Endothelial cell of umbilical vein (primary cell): ENCODE data around the gene ABCA1. TPM values are rescaled to one million over a fixed set of nuclear protein-coding genes. Genes with fewer than 3 reads are reported as not detected.

Experiments used
- BruUV-seq: library from RNA; stranded (reverse); fragments of 400-500 nt; replicated peaks from 2 replicates; lab custom pipeline; 2021; lab: Mats Ljungman, UMichigan
- CTCF ChIA-PET: fragments of 300-600, 350-600 bp; sonication (Branson Sonifier 250); formaldehyde crosslinking; loops from one replicate; lab custom pipeline; 2021; ENCODE audit warnings: antibody characterized with exemption, inconsistent platforms; lab: Charles Lee
- POLR2A ChIA-PET: fragments of 300-600, 350-600 bp; sonication (Branson Sonifier 250); formaldehyde crosslinking; loops from one replicate; lab custom pipeline; 2021; ENCODE audit warnings: antibody characterized with exemption, inconsistent platforms; lab: Charles Lee
- DNase-seq: peaks from one replicate; pipeline ENCODE4 v3.0.0-alpha.2; 2011; ENCODE audit warnings: low read depth, low spot score
- FAIRE-seq: peaks from 2 replicates; lab custom pipeline; 2011; peaks lifted over from hg19 to GRCh38; lab: Jason Lieb, UNC
- H2AFZ ChIP-seq: 2 replicates; pipeline ENCODE4 v1.6.0; 2012; ENCODE audit warnings: low read depth, low read length, control low read depth, inconsistent platforms
- H3K27ac ChIP-seq: 2 replicates; pipeline ENCODE4 v1.5.1; 2011; ENCODE audit warnings: low read depth, mild to moderate bottlenecking, control low read depth, low read length, moderate library complexity; ENCODE audit not compliant: insufficient read depth
- H3K27me3 ChIP-seq, 2 experiments: 2 replicates each; pipeline versions ENCODE4 v1.6.0 to v1.6.1; 2011; ENCODE audit warnings: low read length in 2 of 2, mixed read lengths in 1 of 2; ENCODE audit not compliant: control insufficient read depth in 2 of 2, insufficient read depth in 2 of 2
- H3K36me3 ChIP-seq, 2 experiments: 2 replicates in 1 of 2; 3 replicates in 1 of 2; pipeline ENCODE4 v1.5.1; 2011; ENCODE audit warnings: low read length in 2 of 2, mild to moderate bottlenecking in 1 of 2, moderate library complexity in 1 of 2; ENCODE audit not compliant: control insufficient read depth in 2 of 2, insufficient read depth in 2 of 2; ENCODE audit errors: extremely low read depth in 1 of 2
- H3K4me1 ChIP-seq: 3 replicates; pipeline ENCODE4 v1.5.1; 2011; ENCODE audit warnings: mild to moderate bottlenecking, low read length; ENCODE audit not compliant: control insufficient read depth, insufficient read depth; ENCODE audit errors: extremely low read depth
- H3K4me2 ChIP-seq: 2 replicates; pipeline ENCODE4 v1.6.1; 2011; ENCODE audit warnings: low read length, control low read depth, mixed read lengths; ENCODE audit not compliant: insufficient read depth
- H3K4me3 ChIP-seq, 3 experiments: fragments of 200-600 bp in 1 of 3; sonication (generic), shearing (Covaris generic) in 1 of 3; replicated peaks in 1 of 3; 2 replicates each; pipeline ENCODE4 v1.5.1; 2011 to 2016; ENCODE audit warnings: control low read depth in 3 of 3, low read length in 3 of 3, mild to moderate bottlenecking in 2 of 3, inconsistent platforms in 1 of 3, low read depth in 1 of 3, moderate library complexity in 1 of 3; ENCODE audit not compliant: insufficient read depth in 1 of 3
- H3K79me2 ChIP-seq: 2 replicates; pipeline ENCODE4 v1.6.0; 2012; ENCODE audit warnings: low read length, inconsistent platforms; ENCODE audit not compliant: control insufficient read depth, insufficient read depth
- H3K9ac ChIP-seq: replicated peaks from 2 replicates; pipeline ENCODE3; 2011; ENCODE audit warnings: low read length, control low read depth; ENCODE audit not compliant: insufficient read depth; ENCODE audit errors: extremely low read depth
- H3K9me1 ChIP-seq: replicated peaks from 3 replicates; pipeline ENCODE4 v1.6.0; 2011; ENCODE audit warnings: mild to moderate bottlenecking, low read length; ENCODE audit not compliant: control insufficient read depth, insufficient read depth; ENCODE audit errors: extremely low read depth
- H3K9me3 ChIP-seq: replicated peaks from 2 replicates; pipeline ENCODE4 v1.5.1; 2012; ENCODE audit warnings: low read length, inconsistent platforms; ENCODE audit not compliant: control insufficient read depth, insufficient read depth
- H4K20me1 ChIP-seq: replicated peaks from 2 replicates; pipeline ENCODE3; 2011; ENCODE audit warnings: mild to moderate bottlenecking, low read length; ENCODE audit not compliant: control insufficient read depth, insufficient read depth; ENCODE audit errors: extremely low read depth
- EZH2 ChIP-seq: IDR thresholded peaks from 2 replicates; pipeline ENCODE4 v1.6.1; 2012; ENCODE audit warnings: borderline replicate concordance, low read depth, mild to moderate bottlenecking, moderate library complexity, low read length, inconsistent platforms; ENCODE audit not compliant: severe bottlenecking
- FOS ChIP-seq: IDR thresholded peaks from 2 replicates; pipeline ENCODE4 v1.6.1; 2011; ENCODE audit warnings: mild to moderate bottlenecking, low read length, moderate library complexity, borderline replicate concordance; ENCODE audit not compliant: insufficient read depth
- GATA2 ChIP-seq: IDR thresholded peaks from 2 replicates; pipeline ENCODE4 v1.7.0; 2011; ENCODE audit warnings: low read depth, mild to moderate bottlenecking, moderate library complexity, mixed read lengths, low read length; ENCODE audit not compliant: insufficient read length, insufficient read depth
- JUN ChIP-seq: IDR thresholded peaks from 2 replicates; pipeline ENCODE4 v1.6.1; 2011; ENCODE audit warnings: borderline replicate concordance, low read depth; ENCODE audit not compliant: insufficient read length, insufficient read depth
- MYC ChIP-seq: IDR thresholded peaks from one replicate; pipeline ENCODE4 v1.6.1; 2011; ENCODE audit warnings: mild to moderate bottlenecking, low read depth, low read length
- POLR2A ChIP-seq: IDR thresholded peaks from 2 replicates; pipeline ENCODE4 v1.6.1; 2012; ENCODE audit warnings: low read depth, mild to moderate bottlenecking, control low read depth, low read length
- POLR2AphosphoS5 ChIP-seq: IDR thresholded peaks from 2 replicates; pipeline ENCODE4 v1.6.1; 2012; ENCODE audit warnings: low read depth, mild to moderate bottlenecking, control low read depth, low read length, moderate library complexity; ENCODE audit not compliant: insufficient read depth
- dilution Hi-C: fragments of 300-500 bp; cut with MboI; formaldehyde crosslinking; loops from one replicate; pipeline ENCODE4 v1.15.0; 2019; ENCODE audit warnings: low sequenced_read_pairs; ENCODE audit not compliant: extremely low pct_ligation_motif_present
- intact Hi-C: fragments of 100-400 bp; cut with micrococcal nuclease; formaldehyde crosslinking; loops from one replicate; pipeline ENCODE4 v1.10.0; 2022
- polyA plus RNA-seq, 4 experiments: library from polyadenylated mRNA; depleted of rRNA in 3 of 4; stranded (reverse) in 3 of 4; unstranded in 1 of 4; fragments of >200 nt; gene quantifications; 2 replicates each; pipeline versions ENCODE4 v1.2.1 to v1.2.3, GENCODE V29; 2011 to 2012; ENCODE audit warnings: missing spikeins in 1 of 4
- total RNA-seq: library from RNA; stranded (reverse); gene quantifications from 2 replicates; pipeline ENCODE4 v1.2.3, GENCODE V29; 2021
- TF ChIP-seq, protein P1 (sequence below), 2 donors: IDR thresholded peaks; 1 replicate in 1 of 2; 2 replicates in 1 of 2; pipeline ENCODE4 v1.5.1; 2011; ENCODE audit warnings: low read length in 2 of 2, mild to moderate bottlenecking in 2 of 2, moderate library complexity in 2 of 2, control low read depth in 1 of 2, inconsistent platforms in 1 of 2, low read depth in 1 of 2; ENCODE audit not compliant: insufficient read depth in 1 of 2; ENCODE audit errors: extremely low read depth in 1 of 2
- TF ChIP-seq, protein P2 (sequence below): IDR thresholded peaks from 2 replicates; pipeline ENCODE4 v1.6.1; 2011; ENCODE audit not compliant: insufficient read depth, insufficient read length

Gene ABCA1
- total and polyA plus RNA-seq, 2 donors (not counting 3 experiments of a cell fraction or from before 2014, with no cell fraction given): 2.4 to 9.8 TPM

GRCh38 chr9:104787306-104788015, 140.5 kb downstream of the ABCA1 start:
- H2AFZ ChIP-seq: no peak overlapping the region
- ChIA-PET CTCF (no interaction called here), POLR2A (no interaction called here)
- no peak overlapping the region for H3K9ac ChIP-seq
- H3K9me3 ChIP-seq: no peaks in the 10 kb centered on the region
- H3K4me2 ChIP-seq: no peak overlapping the region
- H3K4me3 ChIP-seq: no peak overlapping the region
- dilution Hi-C loops (no loop called here), intact Hi-C loops (no loop called here)
- FAIRE-seq (no peak), DNase-seq (no peak)
- H3K36me3 ChIP-seq: no peaks in the 10 kb centered on the region
- no peaks in the 10 kb centered on the region for H3K4me1 ChIP-seq
- no peaks in the 10 kb centered on the region for H3K9me1 ChIP-seq
- TF ChIP-seq POLR2AphosphoS5: no peak
- no peak for TF ChIP-seq MYC
- no TSS peak for BruUV-seq
- no peak overlapping the region for H3K27ac ChIP-seq
- no peaks in the 10 kb centered on the region for H3K79me2 ChIP-seq
- no peaks in the 10 kb centered on the region for H4K20me1 ChIP-seq
- H3K27me3 ChIP-seq: no peaks in the 10 kb centered on the region

DNA sequence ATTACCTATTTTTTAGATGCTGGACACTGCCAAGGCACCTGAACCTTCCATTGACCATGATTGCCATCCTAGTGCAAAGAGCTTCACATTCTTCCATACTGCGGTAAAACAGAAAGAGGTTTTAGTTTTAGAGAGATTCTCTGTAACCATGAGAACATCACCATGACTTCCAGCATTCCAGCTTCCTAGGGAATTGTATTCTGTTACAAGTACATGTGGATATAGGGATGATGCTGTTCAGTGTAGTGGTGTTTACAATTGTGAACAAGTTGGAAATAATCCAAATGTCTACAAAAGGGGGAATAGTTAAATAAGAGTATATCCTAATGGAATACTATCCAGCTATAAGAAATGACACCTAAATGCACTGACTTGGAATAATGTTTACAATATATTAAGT, 141.7 kb downstream of the ABCA1 start:
- no peaks in the 10 kb centered on the region for H3K9me1 ChIP-seq
- no peaks in the 10 kb centered on the region for H3K4me1 ChIP-seq
- TF ChIP-seq, protein P1, sequence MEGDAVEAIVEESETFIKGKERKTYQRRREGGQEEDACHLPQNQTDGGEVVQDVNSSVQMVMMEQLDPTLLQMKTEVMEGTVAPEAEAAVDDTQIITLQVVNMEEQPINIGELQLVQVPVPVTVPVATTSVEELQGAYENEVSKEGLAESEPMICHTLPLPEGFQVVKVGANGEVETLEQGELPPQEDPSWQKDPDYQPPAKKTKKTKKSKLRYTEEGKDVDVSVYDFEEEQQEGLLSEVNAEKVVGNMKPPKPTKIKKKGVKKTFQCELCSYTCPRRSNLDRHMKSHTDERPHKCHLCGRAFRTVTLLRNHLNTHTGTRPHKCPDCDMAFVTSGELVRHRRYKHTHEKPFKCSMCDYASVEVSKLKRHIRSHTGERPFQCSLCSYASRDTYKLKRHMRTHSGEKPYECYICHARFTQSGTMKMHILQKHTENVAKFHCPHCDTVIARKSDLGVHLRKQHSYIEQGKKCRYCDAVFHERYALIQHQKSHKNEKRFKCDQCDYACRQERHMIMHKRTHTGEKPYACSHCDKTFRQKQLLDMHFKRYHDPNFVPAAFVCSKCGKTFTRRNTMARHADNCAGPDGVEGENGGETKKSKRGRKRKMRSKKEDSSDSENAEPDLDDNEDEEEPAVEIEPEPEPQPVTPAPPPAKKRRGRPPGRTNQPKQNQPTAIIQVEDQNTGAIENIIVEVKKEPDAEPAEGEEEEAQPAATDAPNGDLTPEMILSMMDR (IDR thresholded peaks at IDR 0.05; ENCODE audit: extremely low read depth in 1 of 2, insufficient read depth in 1 of 2, low read depth in 1 of 2, low read length in 2 of 2): no peak
- TF ChIP-seq JUN: no peak
- TF ChIP-seq POLR2A: no peak
- TF ChIP-seq, protein P2, sequence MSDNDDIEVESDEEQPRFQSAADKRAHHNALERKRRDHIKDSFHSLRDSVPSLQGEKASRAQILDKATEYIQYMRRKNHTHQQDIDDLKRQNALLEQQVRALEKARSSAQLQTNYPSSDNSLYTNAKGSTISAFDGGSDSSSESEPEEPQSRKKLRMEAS: no peak
- TF ChIP-seq GATA2: no peak
- TF ChIP-seq POLR2AphosphoS5: no peak
- TF ChIP-seq FOS: no peak
- no peak for TF ChIP-seq EZH2
- TF ChIP-seq MYC: no peak
- intact Hi-C loops (no loop called here), dilution Hi-C loops (no loop called here)
- no peak overlapping the region for H3K9ac ChIP-seq
- H3K27ac ChIP-seq: no peak overlapping the region
- no peaks in the 10 kb centered on the region for H3K27me3 ChIP-seq
- no peaks in the 10 kb centered on the region for H4K20me1 ChIP-seq
- H3K36me3 ChIP-seq: no peaks in the 10 kb centered on the region
- no peak for FAIRE-seq
- no peaks in the 10 kb centered on the region for H3K79me2 ChIP-seq
- no peak for DNase-seq
- H3K4me2 ChIP-seq: no peak overlapping the region
- POLR2A ChIA-PET: no interaction called here
- CTCF ChIA-PET: interaction anchor here (0.7 to 1.1 kb wide), 3 partner anchors 9 to 20 kb away, joined by 3 to 4 read pairs (median 3); no protein-coding TSS in a partner anchor
- no peak overlapping the region for H2AFZ ChIP-seq
- BruUV-seq: no TSS peak
- H3K4me3 ChIP-seq: no peak overlapping the region
- H3K9me3 ChIP-seq: no peaks in the 10 kb centered on the region
